HEK293T (cell line): ENCODE data around the gene PPP1R3E.

Experiments
- ELF4 ChIP-seq: fragments of 450-650 bp; IDR thresholded peaks from 2 replicates; pipeline ENCODE4 v1.6.1; 2017; ENCODE audit warnings: antibody characterized with exemption
- FOXA1 ChIP-seq: fragments of 450-650 bp; IDR thresholded peaks from 2 replicates; pipeline ENCODE4 v1.6.1; 2016; ENCODE audit warnings: mild to moderate bottlenecking
- FOXK2 ChIP-seq: fragments of 450-650 bp; IDR thresholded peaks from 2 replicates; pipeline ENCODE4 v1.6.1; 2016; ENCODE audit warnings: mild to moderate bottlenecking
- ZNF384 ChIP-seq: fragments of 450-650 bp; IDR thresholded peaks from 2 replicates; pipeline ENCODE4 v1.6.1; 2016

DNA sequence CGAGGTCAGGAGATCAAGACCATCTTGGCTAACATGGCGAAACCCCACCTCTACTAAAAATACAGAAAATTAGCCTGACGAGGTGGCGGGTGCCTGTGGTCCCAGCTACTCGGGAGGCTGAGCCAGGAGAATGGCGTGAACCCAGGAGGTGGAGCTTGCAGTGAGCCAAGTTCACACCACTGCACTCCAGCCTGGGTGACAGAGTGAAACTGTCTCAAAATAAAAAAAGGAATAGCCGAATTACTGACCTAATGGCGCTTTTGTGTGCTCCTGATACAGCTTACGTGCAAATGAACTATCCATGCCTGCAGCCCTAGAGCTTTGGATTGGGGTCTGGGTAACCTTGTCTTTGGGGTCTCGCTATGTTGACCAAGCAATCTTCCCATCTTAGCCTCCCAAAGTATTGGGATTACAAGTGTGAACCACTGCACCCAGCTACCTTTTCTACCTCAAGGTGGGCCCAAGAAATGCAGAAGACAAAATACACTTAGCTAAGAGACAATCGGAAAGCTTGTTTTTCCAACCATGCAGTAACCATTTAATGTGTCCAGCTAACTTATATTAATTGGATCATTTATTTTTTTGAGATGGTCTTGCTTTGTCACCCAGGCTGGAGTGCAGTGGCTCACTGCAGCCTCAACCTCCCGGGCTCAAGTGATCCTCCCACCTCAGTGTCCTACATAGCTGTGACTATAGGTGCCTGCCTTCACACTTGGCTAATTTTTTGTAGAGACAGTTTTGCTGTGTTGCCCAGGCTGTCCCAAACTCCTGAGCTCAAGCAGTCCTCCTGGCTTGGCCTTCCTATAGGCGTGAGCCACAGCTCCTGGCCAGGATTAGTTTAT lies 24.1 kb upstream of the PPP1R3E start:
- TF ChIP-seq FOXK2: no peak
- no peak for TF ChIP-seq ELF4
- no peak for TF ChIP-seq FOXA1
- TF ChIP-seq ZNF384: no peak
